Stimulated activated CD4-positive, alpha-beta T cell treated with anti-CD3 and anti-CD28 coated beads, TNF-alpha, amount 100 ng/mL, for 4 hours (primary cell): ENCODE data around the gene SCLY.
"Not testable (repeated sequence)": the region's sequence is repeated elsewhere in the genome, so short reads cannot be mapped to it uniquely, and the experiment has no call there.

Experiments used
- DNase-seq, 3 experiments: peaks; one replicate each; pipeline ENCODE4 v3.0.0-alpha.2; 2020; ENCODE audit warnings: low read depth in 3 of 3

Gene SCLY

DNA sequence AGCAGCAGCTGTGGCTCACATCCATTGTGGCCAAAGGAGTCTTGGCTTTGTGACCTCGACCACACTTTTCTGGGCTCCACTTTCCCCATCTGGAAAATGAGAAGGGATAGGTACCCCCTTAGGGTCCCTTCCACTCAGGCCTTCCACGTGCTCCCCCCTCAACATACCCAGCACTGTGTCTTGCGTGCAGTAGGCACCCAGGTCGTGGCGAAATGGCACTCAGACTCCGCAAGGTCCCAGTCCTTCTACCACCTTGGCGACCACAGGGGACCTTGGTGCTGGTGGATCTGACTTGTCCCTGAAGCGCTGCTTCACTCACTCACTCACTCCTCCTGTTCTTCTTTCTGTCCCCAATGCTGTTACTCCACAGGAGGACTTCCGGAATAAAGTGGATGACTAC, 19.9 kb upstream of the SCLY start:
- no peak for DNase-seq

DNA sequence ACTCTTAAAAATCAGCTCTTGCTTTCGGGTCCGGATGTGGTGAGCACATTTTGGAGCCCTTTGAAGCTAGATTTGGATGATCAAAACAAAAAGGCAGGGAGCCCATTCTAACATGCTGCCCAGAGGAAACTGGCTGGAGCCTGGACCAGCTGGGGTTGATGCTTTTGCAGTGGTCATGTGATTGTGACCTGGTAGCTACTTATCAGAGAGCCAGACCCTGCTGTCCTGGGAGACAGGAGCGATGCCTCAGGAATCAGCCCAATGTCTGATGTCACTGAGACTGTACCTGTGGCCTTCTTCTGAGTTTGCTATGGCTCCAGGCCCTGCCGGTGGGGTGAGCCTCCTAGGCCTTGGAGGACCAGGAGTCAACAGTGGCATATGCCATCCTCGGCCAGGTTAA, 18.7 kb upstream of the SCLY start:
- no peak for DNase-seq

DNA sequence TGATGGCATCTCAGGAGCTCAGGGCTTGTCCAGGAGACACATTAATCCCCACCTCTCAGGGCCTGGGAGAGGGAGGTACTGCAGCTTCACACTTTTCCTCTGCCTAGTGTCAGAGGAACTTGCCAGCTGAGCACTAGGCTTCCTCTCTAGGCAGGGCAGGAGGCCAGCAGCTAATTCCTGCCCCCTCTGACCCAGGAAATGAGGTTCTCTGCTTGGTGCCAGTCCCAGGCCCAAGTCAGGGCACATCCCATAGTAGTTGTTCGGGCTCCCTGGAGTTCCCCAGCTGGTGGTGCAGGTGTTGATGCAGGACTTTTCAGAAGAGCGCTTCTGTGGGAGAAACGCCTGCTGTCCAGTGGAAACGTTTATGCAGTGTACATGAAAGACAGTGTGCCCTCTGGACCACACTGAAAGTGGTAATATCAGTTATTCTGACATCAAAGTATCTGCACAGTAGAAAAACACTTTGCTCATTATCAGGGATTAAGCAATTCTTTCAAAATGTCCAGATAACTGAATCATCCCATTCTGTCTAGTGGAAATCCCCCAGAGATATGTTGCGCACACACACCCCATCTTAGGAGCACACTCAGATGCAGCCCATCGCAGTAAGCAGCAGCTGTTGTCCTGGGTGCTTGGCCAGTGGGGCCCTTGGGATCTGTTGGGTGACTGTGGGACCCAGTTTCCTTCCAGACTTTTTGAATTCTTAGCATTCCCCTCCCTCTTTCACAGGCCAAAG, 17.8 kb upstream of the SCLY start:
- DNase-seq = no peak

GRCh38 chr2:238043851-238044250, 16.9 kb upstream of the SCLY start:
- no peak for DNase-seq

GRCh38 chr2:238045575-238045974, 15.2 kb upstream of the SCLY start:
- DNase-seq = no peak

DNA sequence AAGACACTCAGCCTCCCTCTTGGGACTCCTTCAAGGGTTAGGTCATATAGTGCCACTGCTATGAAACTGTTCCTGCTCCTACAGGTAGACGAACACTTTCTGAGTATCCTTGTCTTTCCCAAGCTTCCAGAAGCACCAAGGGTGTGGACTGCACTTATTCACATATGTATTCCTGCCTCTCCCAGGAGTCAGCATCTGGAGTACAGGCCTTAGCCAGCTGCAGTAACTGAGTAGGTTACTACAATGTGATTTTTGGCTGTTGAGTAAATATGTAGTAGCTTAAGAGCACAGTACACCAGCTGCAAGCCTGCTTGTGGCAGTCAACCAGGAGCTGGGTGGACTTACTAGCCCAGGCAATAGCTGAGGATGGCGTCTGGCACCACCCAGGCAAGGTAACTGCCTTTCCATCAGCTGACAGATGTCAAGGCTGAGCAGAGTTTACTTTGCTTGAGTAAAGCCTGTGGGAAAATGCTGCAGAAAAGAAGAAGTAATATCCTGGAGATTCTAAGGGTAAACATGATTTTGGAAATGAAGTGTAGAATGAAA, 14.0 kb upstream of the SCLY start:
- no peak for DNase-seq

GRCh38 chr2:238053191-238053776, 7.5 kb upstream of the SCLY start:
- no peak for DNase-seq

DNA sequence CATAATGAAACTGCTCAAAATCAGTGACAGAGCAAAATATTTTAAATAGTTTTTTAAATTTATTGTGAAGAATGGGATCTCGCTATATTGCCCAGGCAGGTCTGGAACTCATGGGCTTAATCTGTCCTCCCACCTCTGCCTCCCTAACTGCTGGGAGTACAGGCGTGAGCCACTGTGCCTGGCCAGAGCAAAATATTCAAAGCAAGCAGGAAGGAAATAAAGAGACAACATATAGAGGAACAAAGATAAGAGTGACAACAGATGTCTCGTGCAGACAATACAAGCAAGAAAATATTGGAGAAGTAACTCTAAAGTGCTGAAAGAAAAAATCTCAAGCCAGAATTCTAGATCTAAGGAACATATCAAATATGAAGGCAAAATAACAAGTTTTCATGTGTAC, 5.0 kb upstream of the SCLY start:
- DNase-seq = no peak

- not testable (repeated sequence) for DNase-seq
Measured at GRCh38 chr2:238057696-238058575, 2.9 kb upstream of the SCLY start.

- no peak for DNase-seq
Measured at GRCh38 chr2:238059505-238059904, 1.3 kb upstream of the SCLY start.

- no peak for DNase-seq
Measured at GRCh38 chr2:238060096-238060541, 682 bp upstream of the SCLY start.

DNA sequence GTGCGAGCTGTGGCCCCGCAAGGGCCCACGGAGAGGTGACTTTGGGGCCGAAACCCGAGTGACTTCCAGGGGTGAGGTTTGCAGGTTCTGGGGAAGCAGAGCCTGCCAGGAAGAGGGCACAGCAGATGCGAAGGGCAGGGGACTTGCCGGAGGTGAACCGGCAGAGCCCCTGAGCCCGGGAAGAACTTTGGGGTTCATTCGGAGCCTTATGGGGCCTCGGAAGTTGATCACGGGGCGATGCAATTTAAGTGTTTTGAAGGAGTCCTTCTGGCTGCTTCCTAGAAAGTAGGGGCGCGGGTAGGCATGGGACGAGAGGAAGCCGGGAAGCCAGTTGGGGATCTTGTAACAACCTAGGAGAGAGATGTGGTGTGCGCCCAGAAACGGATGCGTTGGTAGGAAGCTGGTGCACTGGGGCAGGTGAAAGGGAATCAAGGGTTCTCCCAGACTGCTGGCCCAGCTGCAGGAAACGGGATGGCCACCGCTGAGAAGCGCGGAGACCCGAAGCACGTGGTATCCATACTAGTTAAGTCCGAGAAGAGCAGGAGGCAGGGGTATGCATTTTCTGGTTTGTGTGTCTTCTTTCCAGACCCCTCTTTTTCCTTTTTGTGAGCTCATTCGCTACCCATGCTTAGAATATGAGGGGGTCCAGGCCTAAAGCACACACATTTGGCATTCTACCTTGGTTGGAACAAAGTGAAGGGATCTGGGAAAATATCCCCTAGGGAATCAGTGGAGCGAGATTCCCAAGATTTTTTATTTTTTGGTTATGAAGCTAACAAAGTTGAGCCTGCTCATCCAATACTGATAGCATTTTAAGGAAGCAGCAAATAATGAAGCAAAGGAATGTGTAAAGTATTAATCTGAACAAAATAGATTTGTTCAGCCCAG, 758 bp downstream of the SCLY start:
- peak in 2 of 3 experiments; percentile 3 to 7 for DNase-seq

GRCh38 chr2:238063414-238064189, 2.8 kb downstream of the SCLY start:
- DNase-seq = no peak

GRCh38 chr2:238064376-238064775, 3.6 kb downstream of the SCLY start:
- no peak for DNase-seq

DNA sequence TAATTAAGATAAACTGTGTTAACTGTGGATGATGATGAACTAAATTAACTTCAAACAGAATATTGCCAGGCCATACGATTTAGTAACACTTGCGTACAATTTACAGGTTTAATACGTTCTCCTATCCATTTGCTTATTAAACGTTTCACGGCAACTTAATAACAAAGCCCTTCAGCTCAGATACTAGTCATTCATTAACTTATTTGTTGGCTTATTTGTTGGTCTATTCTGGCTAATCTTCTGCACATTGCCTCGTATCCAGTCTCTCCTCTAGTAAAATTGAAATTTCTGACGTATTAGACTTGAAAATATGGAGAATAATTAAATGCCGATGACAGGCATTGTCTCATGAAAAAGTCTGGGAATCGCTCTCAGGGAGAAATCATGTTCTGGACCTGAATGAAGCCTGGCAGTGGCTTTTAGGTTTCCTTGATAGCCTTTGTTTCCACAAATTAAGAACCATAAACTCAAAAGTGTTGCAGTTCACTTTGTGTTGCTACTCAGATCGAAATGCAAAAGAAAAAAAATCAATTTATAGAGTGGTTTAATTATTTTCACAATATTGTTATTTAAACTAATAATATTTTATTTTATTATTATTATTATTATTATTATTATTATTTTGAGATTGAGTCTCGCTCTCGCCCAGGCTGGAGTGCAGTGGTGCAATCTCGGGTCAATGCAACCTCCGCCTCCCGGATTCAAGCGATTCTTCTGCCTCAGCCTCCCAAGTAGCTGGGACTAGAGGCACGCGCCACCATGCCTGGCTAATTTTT, 4.5 kb downstream of the SCLY start:
- no peak for DNase-seq

- no peak for DNase-seq
Measured at GRCh38 chr2:238066218-238066617, 5.4 kb downstream of the SCLY start.

DNA sequence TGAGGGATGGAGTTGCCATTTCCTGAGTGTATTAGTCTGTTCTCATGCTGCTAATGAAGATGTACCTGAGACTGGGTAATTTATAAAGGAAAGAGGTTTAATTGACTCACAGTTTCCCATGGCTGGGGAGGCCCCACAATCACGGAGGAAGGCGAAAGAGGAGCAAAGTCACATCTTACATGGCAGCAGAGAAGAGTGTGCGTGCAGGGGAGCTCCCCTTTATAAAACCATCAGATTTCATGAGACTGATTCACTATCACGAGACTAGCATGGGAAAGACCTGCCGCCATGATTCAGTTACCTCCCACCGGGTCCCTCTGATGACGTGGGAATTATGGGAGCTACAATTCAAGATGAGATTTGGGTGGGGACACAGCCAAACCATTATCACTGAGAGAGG, 5.9 kb downstream of the SCLY start:
- DNase-seq = not testable (repeated sequence)

- DNase-seq = no peak
Measured at GRCh38 chr2:238067939-238068338, 7.1 kb downstream of the SCLY start.

DNA sequence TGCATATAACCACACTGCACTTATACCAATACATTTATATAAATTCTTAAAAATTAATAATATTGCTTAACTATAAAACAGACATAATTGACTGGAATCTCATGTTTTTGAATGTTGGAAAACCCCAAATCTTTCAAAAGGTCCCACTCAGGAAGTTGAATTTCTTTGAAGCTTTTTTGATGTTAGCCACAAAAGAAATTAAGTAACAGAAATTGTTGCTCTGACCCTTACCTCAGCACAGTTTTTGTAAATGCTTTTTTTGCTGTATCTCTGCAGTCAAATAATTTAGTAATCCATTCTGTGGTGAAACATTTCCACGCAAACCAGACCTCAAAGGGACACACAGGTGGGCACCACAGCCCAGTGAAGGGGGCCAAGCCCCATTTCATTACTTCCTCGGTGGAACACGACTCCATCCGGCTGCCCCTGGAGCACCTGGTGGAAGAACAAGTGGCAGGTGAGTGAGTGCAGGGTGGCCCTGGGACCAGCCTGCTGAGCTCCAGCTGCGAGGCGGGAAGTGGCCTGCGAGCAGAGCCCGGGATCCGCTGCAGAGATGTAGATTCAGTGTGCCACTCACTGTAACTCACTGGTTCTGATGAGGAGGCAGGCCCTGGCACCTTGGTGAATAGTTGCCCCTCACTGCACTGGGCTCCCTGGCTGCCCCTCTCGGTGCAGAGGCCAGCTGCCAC, 8.4 kb downstream of the SCLY start:
- DNase-seq = peak in 1 of 3 experiments; percentile 4
